ENCODE measurements around the gene ILF2.

DNA sequence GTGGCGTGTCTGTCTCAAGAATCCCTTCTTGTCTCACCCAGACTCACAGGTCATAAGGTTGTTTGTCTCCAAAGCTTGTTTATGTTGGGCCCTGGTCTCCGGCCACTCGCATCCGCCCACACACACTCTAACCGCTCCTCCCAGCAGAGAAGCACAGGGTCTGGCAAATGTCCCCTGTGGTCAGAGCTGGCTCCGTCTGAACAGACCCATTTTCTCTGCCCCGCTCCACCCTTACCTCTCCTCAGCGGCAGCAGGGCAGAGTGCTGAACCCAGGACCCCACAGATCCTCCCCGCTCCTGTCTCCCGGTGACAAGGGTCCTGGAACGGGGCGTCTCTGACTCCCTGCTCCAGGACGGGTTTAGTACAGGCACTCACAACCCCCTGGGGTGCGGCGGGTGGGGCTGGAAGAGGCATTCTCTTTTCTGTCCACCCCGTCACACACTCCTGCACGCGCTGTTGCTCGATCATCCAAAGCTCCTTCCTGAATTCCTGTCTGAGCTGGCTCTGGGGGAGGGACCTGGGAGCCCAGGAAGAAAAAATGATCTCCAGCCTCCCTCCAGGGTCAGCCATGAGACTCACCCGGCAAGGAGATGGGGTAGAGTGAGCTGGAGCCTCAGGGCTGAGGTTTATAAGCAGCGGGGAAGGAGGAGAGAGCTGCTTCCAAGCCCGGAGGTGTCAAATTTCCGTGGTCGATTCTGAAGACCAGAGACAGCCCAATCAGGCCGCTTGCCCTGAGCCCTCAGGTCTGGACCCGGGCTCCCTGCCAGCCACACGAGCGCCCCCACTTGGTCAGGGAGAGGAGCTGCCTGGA, 43.7 kb downstream of the ILF2 start, which contains the start of gene S100A13:
- peak; percentile 98 for TF ChIP-seq POLR2AphosphoS5 (IDR thresholded peaks at IDR 0.05; ENCODE audit: low read depth, low read length)
- TF ChIP-seq, protein P1, sequence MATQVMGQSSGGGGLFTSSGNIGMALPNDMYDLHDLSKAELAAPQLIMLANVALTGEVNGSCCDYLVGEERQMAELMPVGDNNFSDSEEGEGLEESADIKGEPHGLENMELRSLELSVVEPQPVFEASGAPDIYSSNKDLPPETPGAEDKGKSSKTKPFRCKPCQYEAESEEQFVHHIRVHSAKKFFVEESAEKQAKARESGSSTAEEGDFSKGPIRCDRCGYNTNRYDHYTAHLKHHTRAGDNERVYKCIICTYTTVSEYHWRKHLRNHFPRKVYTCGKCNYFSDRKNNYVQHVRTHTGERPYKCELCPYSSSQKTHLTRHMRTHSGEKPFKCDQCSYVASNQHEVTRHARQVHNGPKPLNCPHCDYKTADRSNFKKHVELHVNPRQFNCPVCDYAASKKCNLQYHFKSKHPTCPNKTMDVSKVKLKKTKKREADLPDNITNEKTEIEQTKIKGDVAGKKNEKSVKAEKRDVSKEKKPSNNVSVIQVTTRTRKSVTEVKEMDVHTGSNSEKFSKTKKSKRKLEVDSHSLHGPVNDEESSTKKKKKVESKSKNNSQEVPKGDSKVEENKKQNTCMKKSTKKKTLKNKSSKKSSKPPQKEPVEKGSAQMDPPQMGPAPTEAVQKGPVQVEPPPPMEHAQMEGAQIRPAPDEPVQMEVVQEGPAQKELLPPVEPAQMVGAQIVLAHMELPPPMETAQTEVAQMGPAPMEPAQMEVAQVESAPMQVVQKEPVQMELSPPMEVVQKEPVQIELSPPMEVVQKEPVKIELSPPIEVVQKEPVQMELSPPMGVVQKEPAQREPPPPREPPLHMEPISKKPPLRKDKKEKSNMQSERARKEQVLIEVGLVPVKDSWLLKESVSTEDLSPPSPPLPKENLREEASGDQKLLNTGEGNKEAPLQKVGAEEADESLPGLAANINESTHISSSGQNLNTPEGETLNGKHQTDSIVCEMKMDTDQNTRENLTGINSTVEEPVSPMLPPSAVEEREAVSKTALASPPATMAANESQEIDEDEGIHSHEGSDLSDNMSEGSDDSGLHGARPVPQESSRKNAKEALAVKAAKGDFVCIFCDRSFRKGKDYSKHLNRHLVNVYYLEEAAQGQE (IDR thresholded peaks at IDR 0.05; ENCODE audit: insufficient read depth in 1 of 2, low read depth in 2 of 2, low read length in 2 of 2): 0 out of 4 replicates have a peak, but pooled peaks of 1 of the 2 experiments have one; percentile 56
